GM12892 (cell line): Measurements from ENCODE around the gene GARRE1.

Source experiments
- POLR2A ChIP-seq: IDR thresholded peaks from 2 replicates; pipeline ENCODE4 v1.6.1; 2011; ENCODE audit warnings: low read depth, low read length, control low read depth
- POLR2AphosphoS5 ChIP-seq: IDR thresholded peaks from 2 replicates; pipeline ENCODE4 v1.6.1; 2011; ENCODE audit warnings: low read depth, low read length, control low read depth

GRCh38 chr19:34231439-34231838 lies 22.9 kb upstream of the GARRE1 start:
- TF ChIP-seq POLR2AphosphoS5 (no peak), POLR2A (no peak)
